ENCODE measurements around the gene YDJC. TPM values are rescaled to one million over a fixed set of nuclear protein-coding genes. Genes with fewer than 3 reads are reported as not detected.
"Not testable (repeated sequence)": the region's sequence is repeated elsewhere in the genome, so short reads cannot be mapped to it uniquely, and the experiment has no call there.

YDJC gene
- total RNA-seq, 1 donor from 2014 or later, result 46.8 TPM

GRCh38 chr22:21582801-21583740 lies 46.8 kb downstream of the YDJC start:
- no peak for DNase-seq (ENCODE audit: extremely low read depth, low read depth, low spot score)

- DNase-seq (ENCODE audit: extremely low read depth, low read depth, low spot score), result not testable (repeated sequence)
Measured at GRCh38 chr22:21581009-21581713, 48.7 kb downstream of the YDJC start.

GRCh38 chr22:21580623-21581007 lies 49.2 kb downstream of the YDJC start:
- not testable (repeated sequence) for DNase-seq (ENCODE audit: extremely low read depth, low read depth, low spot score)

- no peak for DNase-seq (ENCODE audit: extremely low read depth, low read depth, low spot score)
Measured at GRCh38 chr22:21579474-21579851, 50.4 kb downstream of the YDJC start.

Other genes starting within 250 kb of the YDJC start
- 0.06 TPM in 1 of 2 replicates, not detected in the other for gene RIMBP3B, start 246.3 kb downstream of the YDJC start, total RNA-seq
- gene HIC2, start 212.7 kb downstream of the YDJC start, total RNA-seq, result 4.3 and 6.2 TPM in 2 replicates
- gene TMEM191C, start 162.6 kb downstream of the YDJC start, total RNA-seq, result 1.2 and 2.8 TPM in 2 replicates
- gene RIMBP3C, start 78.6 kb downstream of the YDJC start, total RNA-seq, result 0.44 TPM in 1 of 2 replicates, not detected in the other
- gene UBE2L3, start 62.3 kb downstream of the YDJC start, total RNA-seq, result 87.1 and 87.5 TPM in 2 replicates
- gene CCDC116, start 2.7 kb upstream of the YDJC start, total RNA-seq, result 0.35 TPM in 1 of 2 replicates, not detected in the other
- 54.7 and 56.6 TPM in 2 replicates for gene SDF2L1, start 12.3 kb upstream of the YDJC start, total RNA-seq
- gene PPIL2, start 36.0 kb upstream of the YDJC start, total RNA-seq, result 29.2 and 44.7 TPM in 2 replicates
- gene YPEL1, start 105.8 kb upstream of the YDJC start, total RNA-seq, result 5.0 and 8.7 TPM in 2 replicates
- 71.1 and 81.8 TPM in 2 replicates for gene MAPK1, start 237.6 kb upstream of the YDJC start, total RNA-seq